HepG2 (cell line): ENCODE data around the gene ST14. TPM values are rescaled to one million over a fixed set of nuclear protein-coding genes. Genes with fewer than 3 reads are reported as not detected.

ENCODE experiments used
- AHR ChIP-seq: IDR thresholded peaks from 2 replicates; pipeline ENCODE4 v1.6.1; 2018; ENCODE audit warnings: missing genetic modification reagents, missing compliant biosample characterization
- CTCF ChIP-seq: sonication (generic); formaldehyde crosslinking; IDR thresholded peaks from 2 replicates; pipeline ENCODE4 v1.5.0; 2020; ENCODE audit warnings: mild to moderate bottlenecking, missing genetic modification reagents, moderate library complexity
- ELK4 ChIP-seq: sonication (generic); formaldehyde crosslinking; IDR thresholded peaks from 2 replicates; pipeline ENCODE4 v1.9.0; 2021; ENCODE audit warnings: missing genetic modification reagents, borderline replicate concordance
- GATAD2A ChIP-seq: IDR thresholded peaks from 2 replicates; pipeline ENCODE4 v1.6.1; 2016
- MXD1 ChIP-seq: sonication (generic); formaldehyde crosslinking; IDR thresholded peaks from 2 replicates; pipeline ENCODE4 v1.4.0; 2020; ENCODE audit warnings: mild to moderate bottlenecking, missing genetic modification reagents
- NFAT5 ChIP-seq: sonication (generic); formaldehyde crosslinking; IDR thresholded peaks from 2 replicates; pipeline ENCODE4 v1.4.0; 2020; ENCODE audit warnings: missing genetic modification reagents
- RAD21 ChIP-seq: fragments of 450-650 bp; formaldehyde crosslinking; IDR thresholded peaks from 2 replicates; pipeline ENCODE4 v1.5.0; 2020; ENCODE audit warnings: mild to moderate bottlenecking
- SPEN ChIP-seq: sonication (generic); formaldehyde crosslinking; IDR thresholded peaks from 2 replicates; pipeline ENCODE4 v1.5.1; 2020; ENCODE audit warnings: low read depth, mild to moderate bottlenecking, missing genetic modification reagents
- ZBTB33 ChIP-seq: sonication (generic); formaldehyde crosslinking; IDR thresholded peaks from 2 replicates; pipeline ENCODE4 v1.4.0; 2020; ENCODE audit warnings: missing genetic modification reagents
- ZBTB42 ChIP-seq: sonication (generic); formaldehyde crosslinking; IDR thresholded peaks from 2 replicates; pipeline ENCODE4 v1.5.0; 2020; ENCODE audit warnings: mild to moderate bottlenecking, missing genetic modification reagents
- ZBTB46 ChIP-seq: sonication (generic); formaldehyde crosslinking; IDR thresholded peaks from 2 replicates; pipeline ENCODE4 v1.4.0; 2020; ENCODE audit warnings: mild to moderate bottlenecking, missing genetic modification reagents, borderline replicate concordance
- ZC3H4 ChIP-seq: sonication (generic); formaldehyde crosslinking; IDR thresholded peaks from 2 replicates; pipeline ENCODE4 v1.4.0; 2020; ENCODE audit warnings: missing genetic modification reagents, borderline replicate concordance
- ZNF432 ChIP-seq: sonication (generic); formaldehyde crosslinking; IDR thresholded peaks from 2 replicates; pipeline ENCODE4 v1.5.0; 2020; ENCODE audit warnings: missing genetic modification reagents, mild to moderate bottlenecking, borderline replicate concordance
- polyA plus RNA-seq, 8 experiments: library from polyadenylated mRNA; depleted of rRNA in 3 of 8; stranded (reverse) in 7 of 8; unstranded in 1 of 8; fragments of >200 nt; fragmentation: Illumina TruSeq in 4 of 8; extraction: Trizol in 4 of 8; gene quantifications; 2 replicates each; pipeline versions ENCODE4 v1.2.1 to v1.2.3, GENCODE V29; 2011 to 2016; ENCODE audit warnings: low read depth in 4 of 8, missing spikeins in 1 of 8, mixed read lengths in 1 of 8; ENCODE audit not compliant: insufficient read depth in 1 of 8
- total RNA-seq, 5 experiments: library from RNA; depleted of rRNA; stranded (reverse); fragments of >200 nt; fragmentation: Illumina TruSeq; extraction: Trizol; gene quantifications; 2 replicates each; pipeline ENCODE4 v1.2.3, GENCODE V29; 2016; ENCODE audit warnings: low read depth in 1 of 5
- TF ChIP-seq, protein P1 (sequence below): IDR thresholded peaks from 2 replicates; pipeline ENCODE4 v1.6.1; 2016; ENCODE audit warnings: control low read depth

Gene ST14
- total and polyA plus RNA-seq, 2 of the 13 experiments (the other 11 are each of a cell fraction or from before 2014, with no cell fraction given), result 0.88 to 1.4 TPM

DNA sequence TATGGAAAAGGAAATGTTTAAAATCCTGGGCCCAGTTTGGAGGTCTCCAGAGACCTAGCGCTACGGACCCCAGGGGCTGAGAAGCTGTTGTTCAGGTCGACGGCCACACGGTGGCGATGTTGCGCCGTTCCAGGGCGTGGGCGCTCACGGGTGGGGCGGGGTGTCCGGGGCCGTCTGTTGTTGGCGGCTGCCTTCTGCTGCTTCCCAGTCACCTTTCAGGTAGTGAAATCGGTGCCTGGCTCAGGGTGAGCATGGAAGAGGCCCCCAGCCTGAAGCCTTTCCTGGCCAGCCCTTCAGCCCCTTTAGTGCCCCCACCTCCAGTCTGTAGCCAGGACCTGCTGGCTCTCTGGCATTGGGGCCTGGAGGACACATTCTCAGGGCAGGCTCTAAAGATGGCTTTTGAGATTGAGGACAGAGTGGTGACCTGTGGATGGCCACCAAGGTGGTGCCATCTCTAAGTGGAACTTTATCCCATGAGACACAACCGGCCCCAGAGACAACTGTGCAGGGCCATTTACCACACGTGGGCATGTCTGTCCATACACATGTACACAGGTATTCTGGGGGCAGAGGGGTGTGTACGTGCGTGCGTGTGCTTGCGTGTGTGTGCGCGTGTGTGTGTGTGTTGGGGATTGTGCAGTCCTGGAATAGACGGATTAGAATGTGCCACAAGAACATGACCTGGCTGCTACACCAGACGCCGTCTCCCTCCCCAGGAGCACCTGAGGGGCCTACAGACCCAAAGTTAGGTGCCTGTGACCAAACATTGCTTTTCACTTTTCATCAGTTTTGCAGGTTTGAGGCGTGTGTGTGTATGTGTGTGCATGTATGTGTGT lies 53.8 kb downstream of the ST14 start (continued):
- TF ChIP-seq MXD1 (CRISPR knock-in tag) (no peak), GATAD2A (no peak), ZNF432 (CRISPR knock-in tag) (no peak), ZBTB42 (CRISPR knock-in tag) (no peak), NFAT5 (CRISPR knock-in tag) (no peak), ELK4 (no peak), RAD21 (peak; percentile 91), ZBTB46 (CRISPR knock-in tag) (no peak), CTCF (CRISPR knock-in tag) (peak; percentile 97), ZBTB33 (no peak), ZC3H4 (CRISPR knock-in tag) (no peak), AHR (no peak), SPEN (CRISPR knock-in tag) (peak; percentile 36; the same call in 1 of the 2 replicates)
- TF ChIP-seq, protein P1, sequence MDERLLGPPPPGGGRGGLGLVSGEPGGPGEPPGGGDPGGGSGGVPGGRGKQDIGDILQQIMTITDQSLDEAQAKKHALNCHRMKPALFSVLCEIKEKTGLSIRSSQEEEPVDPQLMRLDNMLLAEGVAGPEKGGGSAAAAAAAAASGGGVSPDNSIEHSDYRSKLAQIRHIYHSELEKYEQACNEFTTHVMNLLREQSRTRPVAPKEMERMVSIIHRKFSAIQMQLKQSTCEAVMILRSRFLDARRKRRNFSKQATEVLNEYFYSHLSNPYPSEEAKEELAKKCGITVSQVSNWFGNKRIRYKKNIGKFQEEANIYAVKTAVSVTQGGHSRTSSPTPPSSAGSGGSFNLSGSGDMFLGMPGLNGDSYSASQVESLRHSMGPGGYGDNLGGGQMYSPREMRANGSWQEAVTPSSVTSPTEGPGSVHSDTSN, result no peak
